GM06990 (cell line): ENCODE data around the gene GNA12.

Source experiments
- DNase-seq: peaks from one replicate; pipeline ENCODE4 v3.0.0-alpha.2; 2011; ENCODE audit not compliant: insufficient read length; ENCODE audit errors: extremely low read depth
- H3K27me3 ChIP-seq: replicated peaks from 2 replicates; pipeline ENCODE4 v1.6.0; 2011; ENCODE audit warnings: low read length; ENCODE audit not compliant: control insufficient read depth, insufficient read depth
- H3K36me3 ChIP-seq: 2 replicates; pipeline ENCODE4 v1.5.1; 2011; ENCODE audit warnings: low read length; ENCODE audit not compliant: control insufficient read depth, insufficient read depth
- H3K4me3 ChIP-seq: replicated peaks from 2 replicates; pipeline ENCODE4 v1.5.1; 2011; ENCODE audit warnings: low read depth, mild to moderate bottlenecking, control low read depth, low read length
- CTCF ChIP-seq: IDR thresholded peaks from 2 replicates; pipeline ENCODE4 v1.5.1; 2011; ENCODE audit warnings: low read length, control low read depth, mild to moderate bottlenecking, inconsistent platforms; ENCODE audit not compliant: insufficient read depth, poor library complexity, severe bottlenecking

The GNA12 gene

GRCh38 chr7:2841907-2842306 lies 2.2 kb downstream of the GNA12 start:
- no peak overlapping the region for H3K4me3 ChIP-seq
- H3K27me3 ChIP-seq: no peaks in the 10 kb centered on the region
- no peak for TF ChIP-seq CTCF
- no peaks in the 10 kb centered on the region for H3K36me3 ChIP-seq
- no peak for DNase-seq

GRCh38 chr7:2840458-2840857 lies 3.6 kb downstream of the GNA12 start:
- Histone ChIP-seq H3K27me3 (no peaks in the 10 kb centered on the region), H3K36me3 (no peaks in the 10 kb centered on the region; the same call in 1 of the 2 replicates), H3K4me3 (no peak overlapping the region)
- no peak for TF ChIP-seq CTCF
- no peak for DNase-seq

GRCh38 chr7:2838873-2839578 lies 5.1 kb downstream of the GNA12 start:
- TF ChIP-seq CTCF: no peak
- H3K4me3 ChIP-seq: no peak overlapping the region
- peak; percentile 50 for DNase-seq
- peaks cover 4% of the 10 kb centered on the region for H3K36me3 ChIP-seq
- no peaks in the 10 kb centered on the region for H3K27me3 ChIP-seq

GRCh38 chr7:2838451-2838850 lies 5.7 kb downstream of the GNA12 start:
- H3K36me3 ChIP-seq: peaks cover 4% of the 10 kb centered on the region
- H3K27me3 ChIP-seq: no peaks in the 10 kb centered on the region
- no peak overlapping the region for H3K4me3 ChIP-seq
- no peak for TF ChIP-seq CTCF
- DNase-seq: no peak

GRCh38 chr7:2837496-2837895 lies 6.6 kb downstream of the GNA12 start:
- H3K36me3 ChIP-seq: peaks cover 4% of the 10 kb centered on the region
- H3K27me3 ChIP-seq: no peaks in the 10 kb centered on the region
- no peak for DNase-seq
- TF ChIP-seq CTCF: no peak
- no peak overlapping the region; the same call in 1 of the 2 replicates for H3K4me3 ChIP-seq

- DNase-seq: no peak
- no peak overlapping the region for H3K4me3 ChIP-seq
- peaks cover 4% of the 10 kb centered on the region for H3K36me3 ChIP-seq
- TF ChIP-seq CTCF: no peak
- no peaks in the 10 kb centered on the region for H3K27me3 ChIP-seq
Observed at GRCh38 chr7:2834748-2835441, 9.2 kb downstream of the GNA12 start.
